Measurements from ENCODE around the gene NRTN. TPM values are rescaled to one million over a fixed set of nuclear protein-coding genes. Genes with fewer than 3 reads are reported as not detected.

Gene NRTN
- total RNA-seq, 4 donors from 2014 or later, result not detected

DNA sequence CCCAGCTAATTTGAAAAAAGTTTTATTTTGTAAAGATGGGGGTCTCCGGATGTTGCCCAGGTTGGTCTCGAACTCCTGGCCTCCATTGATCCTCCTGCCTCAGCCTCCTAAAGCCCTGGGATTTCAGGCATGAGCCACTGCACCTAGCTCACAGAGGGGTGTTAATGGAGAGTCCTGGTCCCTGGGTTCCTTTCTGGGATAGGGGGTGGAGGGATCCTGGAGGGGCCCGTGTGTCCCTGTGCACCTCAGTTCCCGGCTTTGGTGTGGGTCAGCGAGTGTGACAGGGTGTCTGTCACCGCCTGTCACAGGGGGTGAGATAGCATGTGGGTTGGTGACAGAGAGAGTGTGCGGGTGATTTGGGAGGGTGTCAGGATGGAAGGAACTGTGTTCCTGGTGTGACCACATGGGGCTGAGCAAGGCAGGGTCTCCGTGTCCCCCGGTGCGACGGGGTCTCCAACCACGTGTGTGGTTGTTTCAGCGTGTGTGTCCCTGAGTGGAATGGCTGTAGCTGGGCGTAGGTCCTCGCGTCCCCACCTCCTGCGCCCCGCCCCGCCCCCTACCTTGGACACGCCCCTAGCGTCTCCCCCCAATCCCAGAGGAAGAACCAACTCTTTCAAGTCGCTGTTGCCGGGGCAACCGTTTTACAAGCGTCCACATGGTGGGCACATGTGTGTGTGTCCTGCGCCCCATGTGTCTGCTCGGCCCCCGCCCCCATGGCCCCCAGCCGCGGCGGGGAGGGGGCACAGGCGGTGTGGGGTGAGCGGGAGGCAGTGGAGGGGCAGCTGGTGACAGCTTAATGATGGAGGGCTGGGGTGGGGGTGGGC, 2.9 kb upstream of the NRTN start:
- TF ChIP-seq, protein P1, sequence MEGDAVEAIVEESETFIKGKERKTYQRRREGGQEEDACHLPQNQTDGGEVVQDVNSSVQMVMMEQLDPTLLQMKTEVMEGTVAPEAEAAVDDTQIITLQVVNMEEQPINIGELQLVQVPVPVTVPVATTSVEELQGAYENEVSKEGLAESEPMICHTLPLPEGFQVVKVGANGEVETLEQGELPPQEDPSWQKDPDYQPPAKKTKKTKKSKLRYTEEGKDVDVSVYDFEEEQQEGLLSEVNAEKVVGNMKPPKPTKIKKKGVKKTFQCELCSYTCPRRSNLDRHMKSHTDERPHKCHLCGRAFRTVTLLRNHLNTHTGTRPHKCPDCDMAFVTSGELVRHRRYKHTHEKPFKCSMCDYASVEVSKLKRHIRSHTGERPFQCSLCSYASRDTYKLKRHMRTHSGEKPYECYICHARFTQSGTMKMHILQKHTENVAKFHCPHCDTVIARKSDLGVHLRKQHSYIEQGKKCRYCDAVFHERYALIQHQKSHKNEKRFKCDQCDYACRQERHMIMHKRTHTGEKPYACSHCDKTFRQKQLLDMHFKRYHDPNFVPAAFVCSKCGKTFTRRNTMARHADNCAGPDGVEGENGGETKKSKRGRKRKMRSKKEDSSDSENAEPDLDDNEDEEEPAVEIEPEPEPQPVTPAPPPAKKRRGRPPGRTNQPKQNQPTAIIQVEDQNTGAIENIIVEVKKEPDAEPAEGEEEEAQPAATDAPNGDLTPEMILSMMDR (IDR thresholded peaks at IDR 0.05; ENCODE audit: low read depth), result no peak

DNA sequence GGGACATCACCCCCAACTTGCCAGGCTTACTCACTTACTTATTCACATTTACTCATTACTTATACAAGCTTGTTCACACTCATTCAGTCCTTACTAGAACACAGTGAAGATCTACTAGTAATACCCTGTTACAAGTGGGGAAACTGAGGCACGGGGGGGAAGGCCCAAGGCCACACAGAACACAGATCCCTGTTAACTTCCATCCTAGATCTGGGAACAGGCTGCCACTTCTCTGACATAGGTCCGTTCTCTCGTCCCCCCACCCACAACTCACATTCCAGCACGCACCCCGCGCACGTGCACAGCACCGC, 1.5 kb upstream of the NRTN start:
- TF ChIP-seq, protein P1 (IDR thresholded peaks at IDR 0.05; ENCODE audit: low read depth), result no peak

DNA sequence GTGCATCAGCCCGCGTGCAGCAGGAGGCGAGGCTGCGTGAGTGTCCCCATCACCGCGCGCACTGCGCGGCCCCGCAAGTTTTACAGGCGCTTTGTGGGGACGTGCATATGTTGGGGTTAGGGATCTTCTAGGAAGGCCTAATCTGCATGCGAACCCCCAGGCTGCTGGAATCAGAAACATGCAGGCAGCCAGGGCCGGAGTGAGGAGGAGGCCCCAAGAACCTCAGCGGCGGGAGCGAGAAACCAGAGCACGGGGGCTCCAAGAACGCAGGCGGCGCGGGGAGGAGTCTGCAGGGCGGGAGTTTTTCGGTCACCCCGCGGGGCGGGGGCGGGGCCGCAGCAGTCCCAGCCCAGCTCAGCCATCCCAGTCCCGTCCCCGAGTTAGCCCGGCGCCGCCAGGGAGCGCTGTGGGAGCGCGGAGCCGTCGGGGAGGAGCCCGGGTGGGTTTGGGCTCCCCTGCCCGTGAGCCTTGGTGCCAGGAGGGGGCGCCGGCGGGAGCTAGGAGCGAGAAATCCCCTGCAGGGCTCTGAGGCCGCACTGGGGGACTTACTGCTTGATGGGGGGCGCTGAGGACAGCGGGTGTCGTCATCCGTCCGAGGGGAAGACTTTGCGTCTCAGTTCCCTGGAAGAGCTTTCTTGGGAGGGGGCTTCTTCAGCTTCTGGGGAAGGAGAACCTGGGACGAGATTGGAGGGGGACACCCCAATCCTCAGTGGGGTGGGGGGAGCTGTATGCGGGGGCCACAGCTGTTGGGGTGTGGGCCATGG, 933 bp upstream of the NRTN start:
- TF ChIP-seq, protein P1 (IDR thresholded peaks at IDR 0.05; ENCODE audit: low read depth), result no peak

DNA sequence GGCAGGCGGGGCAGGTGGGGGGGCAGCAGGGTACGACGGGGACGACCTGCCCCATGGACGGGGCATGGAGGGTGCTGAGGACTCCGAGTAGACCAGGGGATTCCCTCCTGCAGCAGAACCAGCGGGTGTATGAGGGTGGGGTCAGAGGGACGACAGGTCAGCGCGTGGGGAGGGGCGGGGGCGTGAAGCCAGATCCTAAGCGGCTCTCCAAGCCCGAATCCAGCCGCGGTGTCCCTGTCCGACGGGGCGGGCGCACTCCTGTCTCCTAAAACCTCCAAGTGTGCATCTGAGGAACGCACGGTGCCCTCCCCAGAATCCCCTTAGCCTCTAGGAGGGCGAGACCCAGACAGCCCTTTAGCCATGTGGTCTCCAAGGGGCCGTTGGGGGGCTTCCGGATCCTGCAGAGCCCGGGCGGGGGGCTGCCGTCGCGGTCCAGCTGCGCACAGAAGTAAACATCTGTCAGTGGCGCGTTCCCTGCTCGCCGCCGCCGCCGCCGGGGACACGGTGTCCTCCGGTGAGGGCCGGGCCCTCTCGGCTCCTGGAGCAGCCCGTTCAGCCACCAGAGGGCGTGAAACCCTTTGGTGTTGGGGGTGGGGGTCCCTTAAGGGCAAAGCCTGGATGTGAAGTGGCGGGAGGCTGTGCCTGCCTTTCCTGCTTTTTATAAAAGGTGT, 730 bp downstream of the NRTN start:
- TF ChIP-seq, protein P1 (IDR thresholded peaks at IDR 0.05; ENCODE audit: low read depth), result no peak

DNA sequence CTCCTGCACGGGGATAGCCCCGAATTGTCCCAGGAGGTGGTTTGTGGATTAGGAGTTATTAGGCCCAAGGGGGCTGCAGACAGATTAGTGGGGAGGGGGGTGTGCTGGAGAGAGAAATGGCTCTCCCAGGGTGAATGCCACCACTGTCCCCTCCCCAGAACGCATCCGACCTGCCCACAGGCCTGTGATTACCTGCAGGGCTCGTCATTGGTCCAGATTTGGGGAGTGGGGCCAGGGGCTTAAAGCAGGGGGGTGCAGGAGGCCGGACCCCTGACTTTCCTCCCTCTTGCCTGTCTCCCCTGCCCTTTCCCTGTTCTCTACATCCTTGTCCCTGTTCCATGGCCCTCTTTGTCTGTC, 1.2 kb downstream of the NRTN start:
- TF ChIP-seq, protein P1 (IDR thresholded peaks at IDR 0.05; ENCODE audit: low read depth), result no peak

DNA sequence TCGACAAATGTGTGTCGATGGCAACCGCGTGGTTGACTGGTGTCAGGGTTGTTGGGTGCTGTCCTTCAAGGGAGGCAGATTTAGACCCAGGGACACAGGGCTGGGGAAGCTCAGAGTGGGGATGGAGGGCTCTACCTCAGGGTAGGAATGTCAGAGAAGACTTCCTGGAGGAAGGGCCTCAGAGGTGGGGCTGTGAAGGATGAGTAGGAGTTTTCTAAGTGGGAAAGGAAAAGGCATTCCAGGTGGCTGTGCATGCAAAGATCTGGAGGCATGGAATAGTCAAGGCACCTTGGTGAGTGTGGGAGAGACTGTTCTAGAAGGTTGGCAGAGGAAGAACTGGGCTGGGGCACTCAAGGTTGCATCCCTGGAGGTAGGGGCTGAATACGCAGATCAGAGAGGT, 2.0 kb downstream of the NRTN start:
- TF ChIP-seq, protein P1 (IDR thresholded peaks at IDR 0.05; ENCODE audit: low read depth), result no peak

Measured in subcutaneous adipose tissue (tissue), 4 donors.